GM10248 (cell line): ENCODE results near the gene CMIP.
A peak's percentile ranks its signal among the peaks of the same experiment; 100 is the strongest.

Experiments used
- CTCF ChIA-PET: fragments of 300-600 bp; sonication (Branson Sonifier 250); formaldehyde crosslinking; extraction: SDS; loops from one replicate; lab custom pipeline; 2021; ENCODE audit warnings: antibody characterized with exemption; lab: Yijun Ruan, JAX
- POLR2A ChIA-PET: fragments of 350-650 bp; sonication (Branson Sonifier 250); formaldehyde crosslinking; extraction: SDS; loops from one replicate; lab custom pipeline; 2020; ENCODE audit warnings: antibody characterized with exemption; lab: Yijun Ruan, JAX
- DNase-seq: peaks from one replicate; pipeline ENCODE4 v3.0.0; 2012; ENCODE audit errors: extremely low spot score
- CTCF ChIP-seq: IDR thresholded peaks from 2 replicates; pipeline ENCODE4 v1.5.1; 2012; ENCODE audit warnings: mild to moderate bottlenecking, low read depth; ENCODE audit errors: extremely low read depth, missing control alignments, control extremely low read depth

The CMIP gene

GRCh38 chr16:81650982-81651562 lies 206.5 kb downstream of the CMIP start:
- ChIA-PET CTCF (no interaction called here), POLR2A (no interaction called here)
- no peak for TF ChIP-seq CTCF
- no peak for DNase-seq

GRCh38 chr16:81651758-81652718 lies 207.4 kb downstream of the CMIP start:
- CTCF ChIA-PET: interaction anchor here (1.7 kb wide), 1 partner anchor 28 kb away, joined by 3 read pairs; no protein-coding TSS in a partner anchor
- POLR2A ChIA-PET: no interaction called here
- DNase-seq: no peak
- TF ChIP-seq CTCF: no peak

GRCh38 chr16:81652798-81653505 lies 208.3 kb downstream of the CMIP start:
- DNase-seq: peak; percentile 65
- ChIA-PET POLR2A (no interaction called here), CTCF (interaction anchor here (1.7 kb wide), 1 partner anchor 29 kb away, joined by 3 read pairs; no protein-coding TSS in a partner anchor)
- no peak for TF ChIP-seq CTCF

- DNase-seq: no peak
- CTCF ChIA-PET: interaction anchor here (1.5 to 1.8 kb wide), 3 partner anchors 43 to 76 kb away, joined by 4 read pairs; no protein-coding TSS in a partner anchor
- POLR2A ChIA-PET: no interaction called here
- no peak for TF ChIP-seq CTCF
Observed at GRCh38 chr16:81654346-81654745, 209.7 kb downstream of the CMIP start.

GRCh38 chr16:81655469-81656162 lies 211.0 kb downstream of the CMIP start:
- ChIA-PET POLR2A (interaction anchor here (0.9 kb wide), 1 partner anchor 30 kb away, joined by 3 read pairs; no protein-coding TSS in a partner anchor), CTCF (interaction anchor here (0.9 to 1.6 kb wide), 2 partner anchors 34 to 69 kb away, joined by 3 to 5 read pairs; no protein-coding TSS in a partner anchor)
- no peak for TF ChIP-seq CTCF
- DNase-seq: no peak
